NCI-H1105 treated with DMSO at 0.1 percent for 48 hours (cell line): ENCODE measurements around the gene POU1F1.
"Not testable (repeated sequence)": the region's sequence is repeated elsewhere in the genome, so short reads cannot be mapped to it uniquely, and the experiment has no call there.

Experiments
- DNase-seq: peaks from one replicate; lab custom pipeline; 2025; lab: John Stamatoyannopoulos, UW

The POU1F1 gene

GRCh38 chr3:87250009-87250408, 26.4 kb downstream of the POU1F1 start:
- no peak for DNase-seq

- no peak for DNase-seq
These were observed 27.6 kb downstream of the POU1F1 start for GRCh38 chr3:87248831-87249230.

DNA sequence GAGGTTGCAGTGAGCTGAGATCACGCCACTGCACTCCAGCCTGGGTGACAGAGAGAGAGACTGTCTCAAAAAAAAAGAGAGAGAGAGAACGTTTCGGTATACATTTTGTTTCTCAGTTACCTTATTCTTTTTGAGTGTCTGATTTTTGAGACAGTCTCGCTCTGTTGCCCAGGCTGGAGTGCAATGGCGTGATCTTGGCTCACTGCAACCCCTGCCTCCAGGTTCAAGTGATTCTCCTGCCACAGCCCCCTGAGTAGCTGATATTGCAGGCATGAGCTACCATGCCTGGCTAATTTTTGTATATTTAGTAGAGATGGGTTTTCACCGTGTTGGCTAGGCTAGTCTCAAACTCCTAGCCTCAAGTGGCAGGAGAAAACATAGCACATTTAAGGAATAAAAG, 28.2 kb downstream of the POU1F1 start:
- DNase-seq: not testable (repeated sequence)

- DNase-seq: no peak
These were observed 29.0 kb downstream of the POU1F1 start for GRCh38 chr3:87247430-87247773.

GRCh38 chr3:87246662-87247429, 29.5 kb downstream of the POU1F1 start:
- DNase-seq: no peak

- DNase-seq: no peak
These were observed 40.3 kb downstream of the POU1F1 start for GRCh38 chr3:87236093-87236492.

- no peak for DNase-seq
These were observed 42.6 kb downstream of the POU1F1 start for GRCh38 chr3:87233805-87234204.

DNA sequence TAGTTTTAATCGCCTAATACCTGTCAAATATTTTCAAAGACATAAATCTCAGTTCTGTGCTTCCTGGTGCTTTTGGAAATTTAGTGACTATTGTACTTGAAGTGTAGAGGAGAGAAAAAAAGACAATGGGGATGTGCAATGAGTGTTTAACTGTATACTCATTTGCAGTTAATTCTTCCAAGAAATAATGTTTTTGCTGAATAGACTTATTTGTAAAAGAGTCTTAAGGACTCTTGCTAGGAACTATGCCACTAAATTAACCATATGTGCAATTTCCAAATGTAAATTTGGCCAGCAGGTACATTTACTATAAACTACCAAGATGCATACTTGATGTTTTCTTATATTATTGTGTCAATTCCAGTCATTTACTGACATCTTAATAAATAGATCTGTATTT, 47.3 kb downstream of the POU1F1 start:
- no peak for DNase-seq

GRCh38 chr3:87228316-87228715, 48.1 kb downstream of the POU1F1 start:
- DNase-seq: no peak

- DNase-seq: no peak
These were observed 48.6 kb downstream of the POU1F1 start for GRCh38 chr3:87227835-87228144.

- DNase-seq: peak; percentile 82
These were observed 49.1 kb downstream of the POU1F1 start, which contains the start of gene CHMP2B for GRCh38 chr3:87227104-87227834. Gene CHMP2B, plus strand, starts transcription at chr3:87227309. Its CDS starts 214 bp downstream, at chr3:87227523.

- DNase-seq: no peak
These were observed 50.7 kb downstream of the POU1F1 start for GRCh38 chr3:87225659-87226058.

- DNase-seq: no peak
These were observed 56.8 kb downstream of the POU1F1 start for GRCh38 chr3:87219611-87220010.

GRCh38 chr3:87218560-87218959, 57.8 kb downstream of the POU1F1 start:
- DNase-seq: no peak
